HepG2 (cell line): ENCODE measurements around the gene GPATCH3. TPM values are rescaled to one million over a fixed set of nuclear protein-coding genes. Genes with fewer than 3 reads are reported as not detected.

Experiments used
- AKNA ChIP-seq: sonication (generic); formaldehyde crosslinking; IDR thresholded peaks from 2 replicates; pipeline ENCODE4 v1.4.0; 2020; ENCODE audit warnings: missing genetic modification reagents, borderline replicate concordance
- ARID2 ChIP-seq: sonication (generic); formaldehyde crosslinking; IDR thresholded peaks from 2 replicates; pipeline ENCODE4 v1.8.1; 2022; ENCODE audit warnings: mild to moderate bottlenecking, missing genetic modification reagents, borderline replicate concordance
- ARNT ChIP-seq: fragments of 450-650 bp; IDR thresholded peaks from 2 replicates; pipeline ENCODE4 v1.6.1; 2017
- FOXK2 ChIP-seq: fragments of 450-650 bp; IDR thresholded peaks from 2 replicates; pipeline ENCODE4 v1.6.1; 2016
- GLMP ChIP-seq: sonication (generic); formaldehyde crosslinking; IDR thresholded peaks from 2 replicates; pipeline ENCODE4 v1.9.0; 2021; ENCODE audit warnings: missing genetic modification reagents, mild to moderate bottlenecking, borderline replicate concordance
- MLLT10 ChIP-seq: sonication (generic); formaldehyde crosslinking; IDR thresholded peaks from 2 replicates; pipeline ENCODE4 v1.4.0; 2020; ENCODE audit warnings: missing genetic modification reagents
- SMARCE1 ChIP-seq: fragments of 450-650 bp; IDR thresholded peaks from 2 replicates; pipeline ENCODE4 v1.6.1; 2017; ENCODE audit warnings: borderline replicate concordance
- SMC3 ChIP-seq: IDR thresholded peaks from 2 replicates; pipeline ENCODE4 v1.6.1; 2011; ENCODE audit warnings: low read length, improper control_type of control experiment
- SOX6 ChIP-seq, 2 experiments: fragments of 450-650 bp in 1 of 2; sonication (generic) in 1 of 2; formaldehyde crosslinking in 1 of 2; IDR thresholded peaks; 2 replicates each; pipeline versions ENCODE4 v1.4.0 to v1.6.1; 2017 to 2020; ENCODE audit warnings: antibody characterized with exemption in 1 of 2, mild to moderate bottlenecking in 1 of 2, missing genetic modification reagents in 1 of 2
- SRSF9 ChIP-seq: fragments of 200-400 bp; formaldehyde crosslinking; IDR thresholded peaks from 2 replicates; pipeline ENCODE4 v1.6.1; 2018; ENCODE audit warnings: borderline replicate concordance, mild to moderate bottlenecking, low read depth, low read length; ENCODE audit not compliant: insufficient read depth, poor library complexity, severe bottlenecking
- TGIF2 ChIP-seq: IDR thresholded peaks from 2 replicates; pipeline ENCODE4 v1.6.1; 2016; ENCODE audit warnings: control low read depth, missing compliant biosample characterization
- TSC22D2 ChIP-seq: sonication (generic); formaldehyde crosslinking; IDR thresholded peaks from 2 replicates; pipeline ENCODE4 v1.5.1; 2020; ENCODE audit warnings: missing genetic modification reagents, mild to moderate bottlenecking, borderline replicate concordance
- ZMYM4 ChIP-seq: sonication (generic); formaldehyde crosslinking; IDR thresholded peaks from 2 replicates; pipeline ENCODE4 v1.8.1; 2023; ENCODE audit warnings: mild to moderate bottlenecking, missing genetic modification reagents
- ZNF264 ChIP-seq: sonication (generic); formaldehyde crosslinking; IDR thresholded peaks from 2 replicates; pipeline ENCODE4 v1.4.0; 2020; ENCODE audit warnings: missing genetic modification reagents
- ZNF280B ChIP-seq: sonication (generic); formaldehyde crosslinking; IDR thresholded peaks from 2 replicates; pipeline ENCODE4 v1.5.0; 2020; ENCODE audit warnings: missing genetic modification reagents, mild to moderate bottlenecking, borderline replicate concordance
- ZNF501 ChIP-seq: sonication (generic); formaldehyde crosslinking; IDR thresholded peaks from 2 replicates; pipeline ENCODE4 v1.5.1; 2020; ENCODE audit warnings: mild to moderate bottlenecking, moderate library complexity, missing genetic modification reagents
- ZNF614 ChIP-seq: IDR thresholded peaks from 2 replicates; pipeline ENCODE4 v1.6.1; 2018; ENCODE audit warnings: missing biosample characterization, missing genetic modification reagents, inconsistent platforms, borderline replicate concordance
- ZNF660 ChIP-seq: sonication (generic); formaldehyde crosslinking; IDR thresholded peaks from 2 replicates; pipeline ENCODE4 v1.5.1; 2020; ENCODE audit warnings: mild to moderate bottlenecking, low read depth, missing genetic modification reagents, borderline replicate concordance
- ZNF747 ChIP-seq: sonication (generic); formaldehyde crosslinking; IDR thresholded peaks from 2 replicates; pipeline ENCODE4 v1.8.1; 2023; ENCODE audit warnings: missing genetic modification reagents, mild to moderate bottlenecking, borderline replicate concordance
- ZNF891 ChIP-seq: sonication (generic); formaldehyde crosslinking; IDR thresholded peaks from 2 replicates; pipeline ENCODE4 v1.5.0; 2020; ENCODE audit warnings: mild to moderate bottlenecking, missing genetic modification reagents
- ZZZ3 ChIP-seq: sonication (generic); formaldehyde crosslinking; IDR thresholded peaks from 2 replicates; pipeline ENCODE4 v1.4.0; 2020; ENCODE audit warnings: missing genetic modification reagents, mild to moderate bottlenecking, borderline replicate concordance
- polyA plus RNA-seq, 8 experiments: library from polyadenylated mRNA; depleted of rRNA in 3 of 8; stranded (reverse) in 7 of 8; unstranded in 1 of 8; fragments of >200 nt; fragmentation: Illumina TruSeq in 4 of 8; extraction: Trizol in 4 of 8; gene quantifications; 2 replicates each; pipeline versions ENCODE4 v1.2.1 to v1.2.3, GENCODE V29; 2011 to 2016; ENCODE audit warnings: low read depth in 4 of 8, missing spikeins in 1 of 8, mixed read lengths in 1 of 8; ENCODE audit not compliant: insufficient read depth in 1 of 8
- total RNA-seq, 5 experiments: library from RNA; depleted of rRNA; stranded (reverse); fragments of >200 nt; fragmentation: Illumina TruSeq; extraction: Trizol; gene quantifications; 2 replicates each; pipeline ENCODE4 v1.2.3, GENCODE V29; 2016; ENCODE audit warnings: low read depth in 1 of 5

Gene GPATCH3
- total and polyA plus RNA-seq, 2 of the 13 experiments (the other 11 are each of a cell fraction or from before 2014, with no cell fraction given), result 8.3 to 11.0 TPM

- no peak for TF ChIP-seq SRSF9
- TF ChIP-seq ZNF891 (CRISPR knock-in tag), result peak; percentile 76; the same call in 1 of the 2 replicates
- peak; percentile 78 for TF ChIP-seq ZNF501 (CRISPR knock-in tag)
- peak; percentile 41; the same call in 1 of the 2 replicates for TF ChIP-seq ZNF747
- peak; percentile 74 for TF ChIP-seq TGIF2 (CRISPR knock-in tag)
- TF ChIP-seq AKNA (CRISPR knock-in tag), result no peak
- TF ChIP-seq TSC22D2, result peak; percentile 64; the same call in 1 of the 2 replicates
- 0 out of 2 replicates have a peak, but pooled peaks have one; percentile 26 for TF ChIP-seq ZNF614
- no peak for TF ChIP-seq SMARCE1
- peak; percentile 74; the same call in 1 of the 2 replicates for TF ChIP-seq ZNF280B (CRISPR knock-in tag)
- TF ChIP-seq SMC3, result peak; percentile 9; the same call in 1 of the 2 replicates
- TF ChIP-seq ZZZ3, result no peak
- no peak for TF ChIP-seq SOX6 (IDR thresholded peaks at IDR 0.05)
- 0 out of 2 replicates have a peak, but pooled peaks have one; percentile 52 for TF ChIP-seq SOX6 (CRISPR knock-in tag; IDR thresholded peaks at IDR 0.05)
- TF ChIP-seq ARNT, result no peak
- no peak for TF ChIP-seq MLLT10
- no peak for TF ChIP-seq ZNF264 (CRISPR knock-in tag)
- TF ChIP-seq ARID2 (CRISPR knock-in tag), result peak; percentile 98
- TF ChIP-seq GLMP (CRISPR knock-in tag), result no peak
- TF ChIP-seq ZNF660 (CRISPR knock-in tag), result no peak
- TF ChIP-seq ZMYM4 (CRISPR knock-in tag), result peak; percentile 87
- TF ChIP-seq FOXK2, result no peak
Measured at GRCh38 chr1:26900001-26900814, at the start of gene GPATCH3 (continued).
